HG03439 (cell line): ENCODE results near the gene TSPAN18.

ENCODE experiments used
- ATAC-seq: cut with Tn5 transposase; IDR thresholded peaks from one replicate; pipeline ENCODE4 v1.9.1; 2021; ENCODE audit warnings: mild to moderate bottlenecking, moderate library complexity; ENCODE audit not compliant: unreplicated experiment

TSPAN18 gene

DNA sequence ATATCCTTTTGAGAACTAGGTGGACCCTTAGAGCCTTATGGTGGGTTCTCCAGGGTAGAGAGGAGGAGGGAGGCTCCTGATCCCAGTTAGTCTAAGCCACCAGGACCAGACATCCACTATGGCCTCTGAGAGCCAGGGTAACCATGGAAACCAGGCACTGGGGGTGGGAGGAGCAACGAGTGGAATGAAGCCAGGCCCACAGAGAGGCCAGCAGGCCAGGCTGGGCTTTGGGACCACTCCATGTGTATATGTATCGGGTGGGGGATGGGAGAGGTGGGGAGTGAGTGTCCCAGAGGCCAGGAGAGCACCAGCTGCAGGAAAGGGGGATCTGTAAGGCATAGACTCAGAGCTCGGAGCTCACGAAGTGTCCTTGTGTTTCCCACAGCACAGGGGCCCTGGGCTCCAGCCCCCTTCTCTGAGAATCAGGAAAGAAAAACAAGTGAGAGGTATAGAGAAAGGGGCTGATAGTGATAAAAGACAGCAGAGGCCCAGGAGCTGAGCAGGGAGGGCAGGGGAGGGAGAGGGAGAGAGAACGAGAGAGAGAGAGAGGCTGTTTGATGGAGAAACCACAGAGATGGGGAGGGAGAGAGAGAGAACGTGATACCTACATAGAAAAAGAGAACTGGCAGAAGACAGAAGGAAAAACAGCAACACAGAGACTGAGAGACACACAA, 15.5 kb upstream of the TSPAN18 start:
- ATAC-seq, result no peak

DNA sequence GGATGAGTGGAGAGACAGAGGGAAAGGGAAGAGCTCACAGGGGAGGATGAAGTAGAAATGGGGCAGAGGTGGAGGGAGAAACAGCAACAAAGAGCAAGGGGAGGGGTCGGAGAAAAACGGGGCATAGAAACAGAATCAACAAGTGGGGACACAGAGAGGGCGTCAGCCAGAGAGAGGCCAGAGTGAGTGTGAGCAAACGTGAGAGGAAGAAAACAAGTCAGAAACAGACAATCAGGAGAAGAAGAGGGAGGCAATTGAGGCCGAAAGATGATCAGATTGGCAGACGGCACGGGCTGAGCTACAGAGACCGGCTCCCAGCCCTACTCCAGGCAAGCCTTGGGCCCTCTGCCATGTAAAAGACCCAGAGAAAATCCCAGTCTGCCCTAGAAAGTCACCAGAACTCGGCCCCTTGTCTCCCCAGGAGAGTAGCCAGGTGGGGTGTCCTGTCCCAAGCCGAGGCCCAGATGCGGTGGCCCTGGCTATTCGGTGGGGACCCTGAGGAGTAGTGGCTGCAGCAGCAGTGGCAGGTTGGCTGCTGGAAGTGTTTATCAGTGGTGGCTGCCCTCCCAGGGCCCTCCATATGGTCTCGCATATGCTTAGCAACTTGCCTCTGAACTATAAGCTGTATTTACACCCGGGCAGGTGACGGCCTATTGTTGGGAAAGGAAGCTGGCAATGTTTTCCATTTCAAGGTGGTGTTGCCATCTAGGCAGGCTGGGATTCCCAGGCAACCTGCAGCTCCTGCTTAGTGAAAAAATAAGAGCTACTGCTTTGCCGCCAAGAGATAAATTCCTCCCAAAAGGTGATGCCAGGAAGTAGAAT, 14.8 kb upstream of the TSPAN18 start:
- ATAC-seq, result no peak

DNA sequence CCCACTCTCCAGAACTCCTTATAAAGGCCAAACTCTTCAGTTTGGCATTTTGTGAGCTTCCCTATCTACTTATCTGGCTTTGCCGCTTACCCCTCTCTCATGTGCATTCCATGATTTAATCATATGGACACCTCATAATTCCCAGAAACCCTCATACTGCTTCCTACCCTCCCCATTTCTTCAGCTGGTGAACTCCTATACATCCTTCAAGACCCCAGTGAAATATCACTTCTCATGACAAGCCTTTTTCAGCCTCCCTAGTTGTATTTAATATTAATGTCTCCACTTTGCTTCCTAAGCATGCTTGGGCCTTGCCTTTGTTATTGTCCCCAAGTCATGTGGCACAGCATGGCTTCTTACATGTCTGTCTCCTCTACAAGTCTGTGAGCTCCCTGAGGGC, 13.7 kb upstream of the TSPAN18 start:
- no peak for ATAC-seq

DNA sequence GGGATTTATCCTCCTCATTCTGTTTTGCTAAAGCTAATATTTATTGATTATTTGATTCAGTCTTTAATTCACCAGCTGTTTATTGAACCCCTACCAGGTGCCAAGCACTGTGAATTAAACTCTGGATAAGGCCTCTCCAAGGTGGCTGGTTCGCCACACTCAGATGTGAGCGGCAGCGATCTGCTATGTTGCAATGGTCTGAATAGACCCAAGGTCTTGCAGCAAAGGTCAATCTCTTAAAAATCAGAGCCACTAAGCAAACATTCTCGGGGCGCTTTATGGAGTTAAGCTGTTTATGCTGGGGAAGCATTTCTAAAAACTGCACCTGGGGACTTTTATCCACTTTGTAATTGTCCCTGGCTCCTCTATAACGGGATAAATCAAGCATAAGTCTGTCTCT, 10.5 kb upstream of the TSPAN18 start:
- no peak for ATAC-seq

DNA sequence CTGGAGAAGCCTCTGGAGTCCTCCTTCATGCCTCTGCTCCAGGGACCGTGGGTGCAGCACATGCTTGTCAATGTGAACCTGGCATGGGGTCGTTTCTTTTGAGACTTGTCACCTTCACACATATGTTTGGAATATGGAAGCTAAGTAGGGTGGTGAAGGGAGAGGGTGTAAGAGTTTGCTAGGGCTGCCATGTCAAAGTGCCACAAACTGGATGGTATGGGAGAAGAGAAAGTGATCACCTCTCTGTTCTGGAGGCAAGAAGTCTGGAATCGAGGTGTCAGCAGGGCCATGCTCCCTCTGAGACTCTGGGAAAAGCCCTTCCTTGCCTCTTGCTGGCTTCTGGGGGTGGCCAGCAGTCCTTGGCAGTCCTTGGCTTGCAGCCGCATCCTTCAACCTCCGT, 8.7 kb upstream of the TSPAN18 start:
- ATAC-seq, result no peak

DNA sequence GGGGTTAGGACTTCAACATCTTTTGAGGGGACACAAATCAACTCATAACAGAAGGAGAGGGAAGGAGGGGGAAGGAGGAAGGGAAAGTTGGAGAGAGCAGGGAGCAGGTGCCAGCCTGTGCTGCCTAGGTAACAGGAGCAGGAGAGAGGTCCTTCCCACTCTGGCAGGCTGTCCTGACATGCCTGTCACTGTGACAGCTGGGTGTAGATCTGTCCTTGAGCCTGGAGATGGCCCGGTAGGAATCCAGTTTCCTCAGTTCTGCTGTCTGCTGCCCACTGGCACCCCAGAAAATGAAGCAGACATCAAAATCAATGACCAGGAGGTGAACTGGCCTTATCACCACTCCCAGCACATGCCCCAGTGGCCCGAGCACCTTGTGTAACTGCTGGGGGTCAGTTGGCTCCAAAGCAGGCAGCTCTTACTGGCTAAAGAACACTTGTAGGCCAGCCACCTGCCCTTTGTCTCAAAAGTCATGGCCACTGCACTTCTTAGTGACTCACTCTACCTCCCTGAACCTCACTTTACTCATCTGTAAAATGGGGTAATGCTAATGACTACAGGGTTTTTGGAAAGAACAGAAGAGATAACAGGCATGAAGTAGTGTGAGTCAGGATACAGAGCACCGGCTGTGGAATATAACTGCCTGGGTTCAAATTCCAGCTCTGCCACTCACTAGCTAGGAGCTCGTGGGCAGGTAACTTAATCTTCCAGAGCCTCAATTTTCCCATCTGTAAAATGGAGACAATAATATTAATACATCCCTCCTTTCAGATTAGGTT, 8.0 kb upstream of the TSPAN18 start:
- no peak for ATAC-seq

DNA sequence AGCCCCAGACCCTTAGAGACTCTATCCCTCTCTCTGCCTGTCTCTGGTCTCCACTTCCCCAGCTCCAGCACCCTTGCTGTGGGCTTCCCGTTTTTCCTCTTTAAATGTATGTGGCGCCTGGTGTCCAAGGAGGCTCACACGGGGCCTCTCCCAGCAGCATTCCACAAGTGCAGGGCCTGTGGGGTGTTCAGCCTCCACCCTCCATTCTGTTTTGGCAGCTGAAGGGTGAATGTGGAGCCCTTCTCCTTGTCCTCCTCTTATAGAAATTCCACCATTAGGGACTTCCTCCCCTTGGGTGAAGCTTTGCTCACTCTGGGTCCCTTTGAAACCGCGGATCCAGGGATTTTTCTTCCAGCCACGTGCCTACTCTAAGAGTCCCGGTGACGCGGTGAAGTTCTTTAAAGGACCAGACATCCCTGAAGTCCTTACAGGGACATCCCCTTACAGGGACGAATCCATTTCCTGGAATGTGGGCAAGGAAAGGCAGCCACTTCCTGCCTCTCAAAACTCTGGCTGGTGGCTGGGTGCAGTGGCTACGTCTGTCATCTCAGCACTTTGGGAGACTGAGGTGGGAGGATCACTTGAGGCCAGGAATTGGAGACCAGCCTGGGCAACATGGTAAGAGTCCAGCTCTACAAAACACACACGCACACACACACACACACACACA, 1.6 kb upstream of the TSPAN18 start:
- ATAC-seq, result no peak

DNA sequence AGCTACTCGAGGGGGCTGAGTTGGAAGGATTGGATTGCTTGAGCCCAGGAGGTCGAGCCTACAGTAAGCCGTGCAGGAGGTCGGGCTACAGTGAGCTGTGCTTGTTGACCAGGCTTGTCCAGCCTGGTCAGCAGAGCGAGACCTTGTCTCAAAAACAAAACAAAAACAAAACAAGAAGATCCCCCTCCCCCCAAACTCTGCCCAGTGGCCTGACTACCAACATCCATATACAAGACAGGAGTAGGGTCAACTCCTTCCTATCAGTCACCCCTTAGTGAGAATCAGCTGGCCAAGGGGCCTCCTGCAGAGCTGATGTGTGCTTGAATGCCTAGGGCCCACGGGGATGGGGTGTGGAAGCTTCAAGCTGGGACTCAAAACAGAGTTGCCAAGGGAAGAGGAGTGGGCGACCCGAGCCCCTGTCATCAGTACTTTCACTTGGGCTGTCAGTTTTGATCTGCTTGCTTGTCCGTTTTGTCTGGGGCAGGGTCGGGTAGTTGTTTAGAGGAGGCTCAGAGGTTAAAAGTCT, 942 bp upstream of the TSPAN18 start:
- ATAC-seq, result no peak

DNA sequence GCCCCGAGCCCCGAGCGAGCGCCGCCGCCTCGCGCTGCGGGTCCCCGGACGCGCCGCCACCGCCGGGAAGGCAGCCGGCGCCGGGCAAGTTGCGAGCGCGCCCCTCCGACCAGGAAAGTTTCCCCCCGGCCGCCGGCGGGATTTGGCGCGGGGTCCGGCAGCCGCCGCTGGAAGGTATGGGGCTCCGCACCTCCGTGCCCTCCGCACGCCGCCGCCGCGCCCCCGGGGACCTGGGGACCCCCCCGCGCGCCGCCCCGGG, 281 bp downstream of the TSPAN18 start:
- no peak for ATAC-seq

DNA sequence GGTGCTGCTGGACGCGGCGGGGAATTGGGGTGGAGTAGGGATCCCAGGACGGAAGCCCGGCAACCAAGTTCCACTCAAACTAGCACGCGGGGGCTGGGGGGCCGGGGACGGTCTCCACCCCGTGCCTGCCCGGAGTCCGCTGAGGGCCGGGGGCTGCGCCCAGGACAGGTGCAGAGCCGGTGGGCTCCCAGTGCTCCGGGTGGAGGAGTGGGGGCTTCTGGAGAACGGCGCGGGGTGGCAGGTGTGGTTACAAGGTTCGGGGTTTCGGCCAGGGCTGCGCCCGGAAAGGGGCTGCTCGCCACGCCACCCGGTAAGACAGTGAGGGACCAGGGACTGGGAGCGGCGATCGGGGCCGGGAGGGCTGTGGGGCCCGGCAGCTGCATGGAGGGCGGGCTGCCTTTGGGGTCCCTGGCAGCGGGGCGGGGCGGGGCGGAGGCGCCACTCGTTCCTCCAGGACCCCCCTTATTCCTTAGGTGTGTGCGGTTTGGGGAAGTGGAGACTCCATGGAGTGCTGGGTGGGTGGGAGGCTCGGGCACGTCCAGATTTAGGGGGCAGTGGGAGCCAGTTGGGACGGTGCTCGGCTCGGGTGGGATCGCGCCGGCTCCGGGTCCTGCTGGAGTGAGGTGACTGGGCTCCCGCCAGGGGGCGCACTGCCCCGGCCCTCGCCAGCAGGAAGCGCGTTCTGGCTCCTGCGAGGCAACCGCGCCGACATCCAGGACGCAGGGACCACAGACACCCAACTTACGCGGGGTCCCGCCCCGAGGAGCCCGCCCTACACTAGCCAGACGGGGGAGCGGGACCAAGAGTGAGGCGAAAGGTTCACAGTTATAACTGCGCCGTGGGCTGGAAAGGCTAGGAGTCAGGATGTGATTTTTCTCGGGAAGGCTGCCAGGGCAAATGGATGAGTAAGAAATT, 868 bp downstream of the TSPAN18 start:
- ATAC-seq, result peak; percentile 64

DNA sequence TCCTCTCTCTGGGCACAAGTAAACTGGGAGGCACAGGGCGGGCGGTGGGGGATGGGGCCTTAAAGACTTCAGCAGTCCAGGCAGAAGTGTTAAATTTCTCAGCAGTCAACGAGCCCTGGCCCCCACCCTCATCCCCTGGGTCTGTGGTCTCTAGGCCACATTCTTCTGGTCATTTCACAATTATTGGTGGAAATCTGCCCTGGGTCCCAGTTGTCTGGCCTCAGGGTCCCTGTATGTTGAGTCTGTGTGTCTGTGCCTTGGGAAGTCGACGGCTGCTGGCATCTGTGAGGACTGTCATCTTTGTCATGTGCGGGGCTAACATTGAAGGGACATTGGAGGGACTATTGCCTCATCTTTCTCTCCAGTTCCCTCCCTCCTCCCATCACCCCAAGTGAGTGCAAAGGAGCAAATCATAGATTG, 1.7 kb downstream of the TSPAN18 start:
- no peak for ATAC-seq

DNA sequence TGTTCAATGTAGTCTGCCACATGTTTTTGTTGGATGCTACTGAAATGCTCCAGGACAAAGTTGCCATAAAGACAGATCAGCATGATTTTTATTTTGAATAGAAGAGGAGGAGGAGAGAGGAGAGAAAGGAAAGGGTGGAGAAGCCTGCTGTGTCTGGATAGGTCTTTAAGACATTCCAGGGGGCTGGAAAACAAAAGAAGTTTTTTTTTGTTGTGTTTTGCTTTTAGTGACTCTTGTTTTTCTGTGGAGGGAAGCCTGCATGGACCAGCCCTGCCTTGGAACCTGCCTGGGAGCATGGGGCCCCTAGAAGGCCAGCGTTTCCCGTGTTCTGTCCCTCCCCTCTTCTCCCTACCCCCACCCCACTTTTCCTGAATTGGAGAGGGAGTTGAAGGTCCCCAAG, 2.3 kb downstream of the TSPAN18 start:
- ATAC-seq, result no peak

DNA sequence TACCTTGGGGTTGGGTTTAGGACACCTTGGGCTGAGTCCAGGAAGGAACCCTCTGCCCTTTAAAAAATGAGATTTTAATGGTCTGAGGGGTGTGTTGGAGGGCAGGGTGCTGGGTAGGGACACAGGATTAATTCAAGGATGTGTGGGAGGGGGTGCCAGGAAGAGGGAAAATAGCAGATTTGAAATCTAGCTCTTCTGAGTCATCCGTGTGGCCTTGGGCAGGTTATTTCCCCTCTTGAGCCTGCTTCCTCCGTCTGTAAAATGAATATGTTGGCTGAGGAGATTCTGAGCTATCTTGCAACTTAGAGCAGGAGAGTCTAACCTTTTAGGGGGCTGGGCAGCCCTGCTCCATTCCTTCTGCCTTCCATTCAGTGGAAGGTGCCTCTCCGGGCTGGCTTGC, 3.0 kb downstream of the TSPAN18 start:
- no peak for ATAC-seq

DNA sequence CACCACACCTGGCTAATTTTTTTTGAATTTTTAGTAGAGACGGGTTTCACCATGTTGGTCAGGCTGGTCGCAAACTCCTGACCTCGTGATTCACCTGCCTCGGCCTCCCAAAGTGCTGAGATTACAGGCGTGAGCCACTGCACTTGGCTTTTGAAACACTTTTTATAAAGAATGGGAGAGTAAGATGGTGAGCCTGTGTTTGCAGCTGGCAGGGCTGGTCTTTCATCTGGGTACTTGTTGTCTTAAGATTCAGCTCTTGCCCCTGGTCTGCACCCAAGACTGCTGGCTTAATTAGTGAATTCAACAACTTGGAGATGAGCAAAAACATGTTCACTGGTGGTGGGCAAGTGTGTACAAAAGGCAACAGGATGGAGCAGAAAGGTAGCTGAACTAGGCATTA, 4.0 kb downstream of the TSPAN18 start:
- no peak for ATAC-seq

DNA sequence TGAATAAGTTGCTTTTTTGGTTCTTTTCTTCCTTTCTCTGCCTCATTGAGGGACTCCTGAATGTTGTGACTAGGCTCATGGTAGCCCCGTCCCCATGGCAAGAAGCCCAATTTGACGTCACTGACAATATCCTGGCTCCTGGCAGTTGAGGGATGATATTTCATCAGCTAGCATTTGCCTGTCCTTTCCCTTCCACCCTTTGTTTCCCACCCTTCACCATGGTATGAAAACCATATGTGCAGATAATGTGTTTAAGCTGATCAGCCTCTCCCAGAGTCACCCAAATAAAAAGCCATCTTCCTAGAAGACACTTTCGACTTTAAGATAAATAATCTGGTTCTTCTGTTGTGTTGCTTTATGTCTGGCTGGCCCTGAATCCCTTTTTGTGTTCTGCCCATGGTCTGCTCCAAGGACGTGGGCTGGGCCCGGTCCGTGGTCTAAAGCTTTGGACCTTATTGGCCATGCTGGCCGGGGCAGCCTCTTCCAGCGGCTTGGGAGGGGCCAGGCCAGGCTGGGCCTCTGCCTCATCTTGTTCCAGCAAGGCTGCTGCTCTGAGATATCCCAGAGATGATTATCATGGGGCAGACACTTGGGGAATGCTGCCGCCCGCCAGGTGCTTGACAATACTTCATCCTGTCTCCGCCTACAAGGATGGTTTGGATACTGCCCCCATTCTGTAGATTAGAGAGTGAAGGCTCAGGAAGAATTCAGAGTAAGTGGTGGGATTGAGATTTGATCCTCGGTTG, 5.1 kb downstream of the TSPAN18 start:
- ATAC-seq, result no peak

DNA sequence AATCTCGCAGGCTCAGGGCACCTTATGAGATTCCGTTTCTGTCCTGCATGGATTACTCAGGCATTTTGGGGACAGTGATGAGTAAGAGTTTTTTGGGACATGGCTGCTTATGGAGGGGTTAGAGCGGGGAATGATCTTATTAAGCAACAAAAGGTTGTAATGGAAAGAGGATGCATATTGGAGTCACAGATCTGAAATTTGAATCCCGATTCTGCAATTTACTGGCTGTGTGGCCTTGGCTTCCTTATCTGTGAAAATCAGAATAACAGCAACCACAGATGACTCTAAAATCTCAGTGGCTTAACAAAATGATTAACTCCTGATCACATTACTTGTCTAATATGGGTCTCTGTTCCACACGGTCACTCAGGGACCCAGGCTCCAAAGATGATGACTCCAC, 5.8 kb downstream of the TSPAN18 start:
- no peak for ATAC-seq

DNA sequence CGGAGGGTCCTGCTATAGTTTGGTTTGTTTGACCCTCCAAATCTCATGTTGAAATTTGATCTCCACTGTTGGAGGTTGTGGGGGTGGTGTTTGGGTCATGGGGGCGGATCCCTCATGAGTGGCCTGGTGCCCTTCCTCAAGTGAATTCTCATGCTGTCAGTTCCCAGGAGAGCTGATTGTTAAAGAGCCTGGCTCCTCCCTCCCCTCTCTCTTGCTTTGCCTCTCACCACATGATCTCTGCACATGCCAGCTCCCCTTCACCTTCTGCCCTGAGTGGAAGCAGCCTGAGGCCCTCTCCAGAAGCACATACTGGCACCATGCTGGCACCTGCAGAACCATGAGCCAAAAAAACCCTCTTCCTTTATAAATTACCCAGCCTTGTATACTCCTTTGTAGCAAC, 7.1 kb downstream of the TSPAN18 start:
- no peak for ATAC-seq

DNA sequence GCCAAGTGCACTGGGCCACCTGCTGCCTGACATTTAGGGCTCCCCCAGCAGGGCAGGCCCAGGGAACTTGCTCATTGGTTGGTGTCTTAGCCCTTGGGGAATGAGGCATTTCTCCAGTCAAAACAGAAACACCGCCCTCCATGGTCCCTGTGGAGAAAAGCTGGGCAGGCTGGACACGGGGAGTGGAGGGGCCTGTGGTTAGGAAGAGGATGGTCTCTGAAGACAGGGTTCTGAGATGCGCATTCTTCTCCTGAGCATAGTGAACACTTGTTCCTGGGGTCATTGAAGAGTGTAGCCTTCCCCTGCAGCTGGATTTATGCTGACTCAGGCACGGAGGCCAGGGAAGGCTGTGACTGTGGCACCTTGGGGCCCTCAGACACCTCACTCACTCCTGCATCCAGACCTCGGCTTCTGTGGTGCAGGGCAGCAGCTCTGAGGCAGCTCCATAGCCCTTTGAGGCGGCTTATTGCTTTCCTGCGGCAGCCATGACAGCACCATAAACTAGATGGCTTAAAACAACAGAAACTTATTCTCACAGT, 8.2 kb downstream of the TSPAN18 start:
- ATAC-seq, result no peak

DNA sequence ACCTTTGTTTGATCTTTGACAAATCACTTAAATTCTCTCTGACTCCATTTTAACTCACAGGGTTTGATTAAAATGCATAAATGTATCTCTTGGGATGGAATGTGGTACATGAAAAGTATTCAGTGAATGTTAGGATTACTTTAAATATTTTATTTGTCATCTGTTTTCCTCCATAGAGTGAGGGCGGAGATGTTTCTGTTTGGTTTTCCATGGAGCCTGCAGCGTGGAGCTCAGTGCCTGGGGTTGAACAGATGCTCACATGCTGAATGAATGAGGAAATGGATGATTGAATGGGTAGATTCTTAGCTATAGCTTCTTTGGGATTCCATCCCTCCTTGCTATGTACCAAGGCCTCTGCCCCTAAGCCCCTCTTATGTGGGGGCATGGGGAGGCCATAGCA, 10.0 kb downstream of the TSPAN18 start:
- ATAC-seq, result no peak
